ENCODE data around the gene RPS5.
A peak's percentile ranks its signal among the peaks of the same experiment; 100 is the strongest.

The RPS5 gene

DNA sequence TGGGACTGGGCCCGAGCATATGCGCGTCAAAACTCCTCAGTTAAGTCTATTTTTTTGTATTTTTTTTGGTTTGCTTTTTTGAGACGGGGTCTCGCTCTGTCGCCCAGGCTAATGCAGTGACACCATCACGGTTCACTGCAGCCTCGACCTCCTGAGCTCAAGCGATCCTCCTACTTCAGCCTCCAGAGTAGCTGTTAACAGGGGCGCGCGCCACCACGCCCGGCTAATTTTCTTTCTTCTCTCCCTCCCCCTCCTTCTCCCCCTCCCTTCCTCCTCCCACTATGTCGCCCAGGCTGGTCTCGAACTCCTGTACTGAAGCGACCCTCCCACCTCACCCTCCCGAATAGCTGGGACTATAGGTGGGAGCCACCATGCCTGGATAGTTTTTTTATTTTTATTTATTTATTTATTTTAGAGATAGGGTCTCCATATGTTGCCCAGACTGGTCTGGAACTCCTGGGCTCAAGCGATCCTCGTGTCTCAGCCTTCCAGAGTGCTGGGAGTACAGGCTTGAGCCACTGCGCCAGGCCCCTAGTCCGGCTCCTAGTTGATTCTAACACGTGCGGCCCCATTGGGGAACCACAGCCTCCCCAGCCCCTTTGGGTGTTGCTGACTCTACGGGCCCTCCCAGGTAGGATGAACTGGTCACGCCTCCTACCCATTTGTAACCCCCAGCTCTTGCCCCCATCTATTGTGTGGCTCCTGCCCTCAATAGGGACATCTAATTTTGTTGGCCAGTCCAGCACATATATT is 5.4 kb upstream of the RPS5 start:
- peak in 2 of 10 donors; percentile 62 to 80 for DNase-seq
- intact Hi-C loops (cut with DNase I) = loop anchor here (2.0 kb wide), 1 partner anchor 19 kb away; the partner anchor contains the start of gene ZNF497

DNA sequence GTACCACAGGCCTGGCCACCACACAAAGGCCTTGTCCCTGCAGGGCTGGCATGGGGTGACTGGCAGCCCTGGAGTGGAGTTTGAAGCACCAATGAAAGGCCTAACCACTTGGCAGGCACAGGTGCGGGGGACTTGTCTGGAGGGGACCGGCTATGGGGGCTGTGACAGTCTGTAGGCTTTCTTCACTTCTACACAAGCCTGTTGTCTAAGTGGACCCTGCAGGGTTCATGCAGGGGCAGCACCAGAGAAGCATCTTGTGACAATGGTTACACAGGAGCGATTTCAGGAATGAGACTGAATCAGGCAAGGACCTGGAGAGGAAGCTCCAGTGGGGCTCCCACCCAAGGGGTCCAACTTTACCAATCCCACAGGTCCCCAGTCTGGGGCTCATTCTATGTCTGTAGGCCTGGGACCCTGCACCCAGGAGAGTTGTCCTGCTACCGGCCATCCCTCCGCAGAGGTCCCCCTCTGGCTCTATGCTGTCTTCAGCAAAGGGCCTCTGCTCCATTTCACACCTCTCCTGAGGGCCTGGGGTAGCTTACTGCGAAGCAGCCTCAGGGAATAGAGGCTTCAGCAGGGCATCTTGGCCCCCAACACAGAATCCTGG is 4.0 kb upstream of the RPS5 start:
- DNase-seq = peak in 1 of 10 donors; percentile 46
- intact Hi-C loops (cut with DNase I) = no loop called here

DNA sequence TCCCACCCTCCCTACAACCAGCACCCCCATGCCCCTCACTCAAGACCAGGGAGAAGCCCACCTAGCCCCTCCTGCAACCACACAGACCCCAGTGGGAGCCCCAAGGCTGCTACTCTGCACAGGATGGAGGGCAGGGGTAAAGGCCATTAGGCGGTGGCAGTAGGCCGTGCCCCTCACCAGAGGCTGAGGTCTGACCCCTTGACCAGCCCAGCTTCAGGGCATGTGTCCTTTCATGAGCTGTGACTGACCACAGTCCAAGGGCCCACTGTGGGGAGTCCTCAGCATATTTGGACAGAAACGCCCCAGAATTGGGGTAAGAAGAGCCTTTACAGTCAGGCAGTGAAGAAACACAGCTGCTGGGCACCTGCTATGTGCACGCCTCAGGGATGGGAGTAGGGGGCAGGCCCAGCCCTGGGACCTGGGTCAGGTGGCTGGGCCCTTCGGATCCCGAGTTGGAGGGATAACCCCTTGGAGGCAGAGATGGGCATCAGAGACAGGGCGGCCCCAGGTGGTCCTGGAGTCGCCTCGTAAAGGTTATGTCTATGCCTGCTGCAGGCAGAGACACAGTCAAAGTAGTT is 1.7 kb upstream of the RPS5 start:
- peak in 3 of 10 donors; percentile 56 to 72 (median 70) for DNase-seq
- intact Hi-C loops (cut with DNase I) = no loop called here

DNA sequence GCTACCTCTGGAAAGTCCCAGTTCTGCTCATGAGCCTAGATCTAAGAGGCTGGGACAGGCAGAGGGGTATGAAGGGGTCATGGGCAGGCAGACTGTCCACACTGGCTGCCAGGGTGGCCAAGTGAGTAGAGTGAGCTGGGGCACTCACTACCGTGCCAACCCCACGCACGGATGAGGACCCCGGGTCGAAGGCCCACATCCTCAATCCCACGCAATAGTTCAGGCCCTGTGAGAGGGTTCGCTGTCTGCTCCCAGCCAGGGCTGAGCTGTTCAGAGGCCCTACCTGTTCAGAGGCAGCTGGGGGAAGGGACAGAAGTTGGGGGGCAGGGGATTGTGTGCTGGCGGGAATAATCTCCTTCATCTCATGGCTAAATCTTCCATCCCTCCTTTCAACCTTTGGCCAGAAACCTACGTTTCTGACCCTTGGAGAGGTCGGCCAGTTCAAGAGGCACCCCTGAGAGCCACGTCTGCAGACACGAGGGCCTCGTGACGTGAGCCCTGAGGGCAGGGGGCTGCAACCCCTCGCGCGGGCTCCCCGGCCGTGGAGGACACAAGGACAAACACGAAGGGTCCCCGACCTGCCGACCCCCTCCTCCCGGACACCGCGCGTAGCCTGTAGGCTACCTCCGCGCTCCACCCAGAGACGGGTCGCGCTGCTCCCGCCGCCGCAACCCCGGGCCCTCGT is 1.0 kb upstream of the RPS5 start:
- intact Hi-C loops (cut with DNase I) = no loop called here
- peak in 2 of 10 donors; percentile 59 to 83 for DNase-seq

DNA sequence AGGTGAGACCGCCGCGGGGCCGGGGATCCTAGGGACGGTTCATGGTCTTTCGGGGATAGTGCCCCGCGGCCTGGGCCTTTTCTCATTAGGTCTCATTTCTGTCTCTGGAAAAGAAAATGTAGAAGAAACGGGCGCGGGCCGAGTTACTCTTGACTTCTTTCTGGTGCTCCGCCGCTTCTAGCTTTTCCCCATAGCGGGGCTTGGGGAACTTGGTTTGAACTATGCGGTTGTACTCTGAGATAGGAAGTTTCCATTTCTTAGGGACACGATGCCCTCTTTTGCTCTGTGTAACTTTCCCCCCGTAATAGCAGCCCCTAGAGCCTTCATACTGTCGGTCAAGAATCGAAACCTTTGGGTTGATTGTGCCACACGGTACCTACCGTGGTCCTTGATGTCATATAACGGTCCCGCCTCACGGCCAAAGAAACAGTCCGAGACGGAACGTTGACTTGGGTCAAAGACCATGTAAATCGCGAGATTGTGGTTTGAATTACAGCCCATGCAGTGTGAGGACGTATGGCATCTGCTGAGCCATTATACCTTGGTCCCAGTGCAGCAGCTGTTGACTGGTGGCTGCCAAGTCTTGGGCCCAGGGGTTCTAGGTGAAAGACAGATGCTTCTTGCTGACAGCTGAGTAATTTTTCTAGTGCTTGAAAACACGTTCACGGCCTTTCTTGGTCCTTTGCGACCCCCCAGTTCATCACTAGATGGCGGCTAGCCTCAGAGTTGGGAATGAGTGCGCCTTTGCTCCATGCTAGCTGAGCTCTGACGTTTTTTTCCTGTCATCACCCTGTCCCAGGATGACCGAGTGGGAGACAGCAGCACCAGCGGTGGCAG is 487 bp downstream of the RPS5 start:
- intact Hi-C loops (cut with DNase I) = no loop called here
- DNase-seq = peak in 2 of 10 donors; percentile 28 to 62

DNA sequence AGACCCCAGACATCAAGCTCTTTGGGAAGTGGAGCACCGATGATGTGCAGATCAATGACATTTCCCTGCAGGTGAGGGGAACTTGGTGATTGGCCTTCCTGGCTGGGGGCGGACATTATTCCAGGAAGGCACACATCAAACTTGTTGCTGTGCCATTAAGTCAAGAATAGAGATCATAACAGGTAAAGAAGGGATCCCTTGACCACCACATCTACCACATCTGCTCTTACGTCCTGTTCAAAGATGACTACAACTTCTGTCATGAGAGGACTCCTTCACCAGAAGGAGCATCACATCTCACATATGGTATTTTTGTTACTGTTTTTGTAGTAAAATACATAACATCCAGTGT is 1.1 kb downstream of the RPS5 start:
- intact Hi-C loops (cut with DNase I) = no loop called here
- peak in 1 of 10 donors; percentile 42 for DNase-seq

DNA sequence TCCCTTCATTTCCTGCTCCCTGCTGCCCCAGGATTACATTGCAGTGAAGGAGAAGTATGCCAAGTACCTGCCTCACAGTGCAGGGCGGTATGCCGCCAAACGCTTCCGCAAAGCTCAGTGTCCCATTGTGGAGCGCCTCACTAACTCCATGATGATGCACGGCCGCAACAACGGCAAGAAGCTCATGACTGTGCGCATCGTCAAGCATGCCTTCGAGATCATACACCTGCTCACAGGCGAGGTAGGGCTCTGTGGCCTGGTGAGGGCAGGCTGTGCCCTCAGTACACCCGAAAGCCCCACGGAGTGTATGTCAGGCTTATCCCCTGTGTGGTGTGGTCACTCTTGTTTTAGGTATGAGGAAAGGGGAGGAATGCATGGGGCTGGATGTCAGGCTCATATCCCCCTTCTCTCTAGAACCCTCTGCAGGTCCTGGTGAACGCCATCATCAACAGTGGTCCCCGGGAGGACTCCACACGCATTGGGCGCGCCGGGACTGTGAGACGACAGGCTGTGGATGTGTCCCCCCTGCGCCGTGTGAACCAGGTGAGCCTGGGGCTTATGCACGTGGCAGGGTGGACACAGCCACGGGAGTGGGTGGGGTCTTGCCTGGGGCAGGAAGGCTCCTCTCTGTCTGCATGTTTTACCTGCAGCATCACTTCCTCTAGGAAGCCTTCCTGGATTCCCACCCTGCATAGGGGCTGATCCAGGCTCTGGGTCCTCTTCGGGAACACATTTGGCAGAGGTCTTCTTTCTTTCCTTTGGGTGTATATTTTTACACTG is 6.1 kb downstream of the RPS5 start:
- peak in 3 of 10 donors; percentile 40 to 73 (median 40) for DNase-seq
- intact Hi-C loops (cut with DNase I) = no loop called here

DNA sequence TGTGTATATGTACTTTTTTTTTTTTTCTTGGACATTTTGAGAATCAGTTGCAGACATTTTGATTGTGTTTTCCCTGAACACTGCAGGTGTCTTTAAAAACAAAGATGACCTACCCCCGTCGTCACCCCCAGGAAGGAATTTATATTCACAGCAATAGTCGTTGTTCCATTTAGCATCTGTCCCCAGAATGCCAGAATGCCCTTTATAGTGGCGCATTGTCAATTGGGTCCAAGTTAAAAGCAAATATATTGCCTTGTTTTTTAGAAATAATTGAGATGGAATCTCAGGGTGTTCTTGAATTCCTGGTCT is 6.6 kb downstream of the RPS5 start:
- intact Hi-C loops (cut with DNase I) = no loop called here
- no peak for DNase-seq

DNA sequence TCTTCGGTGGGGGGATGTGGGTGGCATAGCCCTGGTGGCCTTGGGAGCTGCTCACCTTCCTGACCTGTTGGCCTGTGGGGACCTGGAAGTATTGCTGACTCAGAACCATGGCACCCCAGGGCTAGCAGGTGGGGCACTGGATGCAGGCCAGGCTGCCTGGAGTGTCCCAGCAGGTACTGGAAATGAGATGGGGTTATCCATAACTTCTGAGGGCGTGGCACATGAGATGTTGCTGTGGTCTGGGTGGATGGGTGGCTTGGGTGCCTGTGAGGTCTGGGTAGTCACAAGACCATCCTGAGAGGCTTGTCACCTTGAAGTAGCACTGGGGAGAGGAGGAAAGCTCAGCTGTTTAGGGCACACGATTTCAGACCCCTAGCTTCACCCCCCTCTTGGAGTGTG is 7.8 kb downstream of the RPS5 start:
- intact Hi-C loops (cut with DNase I) = no loop called here
- peak in 2 of 10 donors; percentile 51 to 56 for DNase-seq

DNA sequence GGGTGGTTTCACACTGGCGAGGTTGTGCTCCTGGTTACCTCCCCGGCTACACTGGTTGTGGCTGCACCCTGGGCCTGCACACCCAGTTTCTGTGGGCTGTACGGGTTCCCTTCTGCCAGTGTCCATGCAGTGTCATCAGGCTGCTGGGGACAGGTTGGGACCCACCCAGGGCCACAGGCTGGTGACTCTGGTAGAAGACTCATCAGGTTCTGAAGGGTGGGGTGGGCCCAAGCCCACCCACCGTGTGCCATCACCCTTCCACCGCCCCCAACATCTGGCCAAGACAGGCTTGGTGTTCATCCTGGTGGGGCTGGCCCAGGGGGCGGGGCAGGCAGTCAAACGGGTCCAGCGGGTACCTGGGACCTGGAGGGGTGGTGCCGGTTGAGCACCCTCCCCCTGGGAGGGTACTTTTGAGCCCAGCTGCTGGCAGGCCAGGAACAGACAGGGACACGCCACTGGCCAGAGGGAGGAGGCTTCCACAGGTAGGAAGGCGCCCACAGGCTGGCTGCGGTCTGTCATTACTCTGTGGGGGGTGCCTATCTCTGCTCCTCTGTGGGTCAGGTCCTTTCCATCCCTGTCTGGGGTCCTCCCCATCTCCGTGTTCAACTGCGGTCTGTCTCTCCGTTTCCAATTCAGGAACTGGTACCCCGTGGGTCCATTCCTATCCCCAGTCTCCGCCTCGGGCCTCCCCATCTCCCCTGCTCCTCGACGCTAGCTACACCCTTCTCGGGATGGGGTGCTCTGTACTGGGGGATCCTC is 8.3 kb downstream of the RPS5 start, which contains the start of gene RNF225:
Gene RNF225 (plus strand): TSS at position 437 of the 759 bp plus-strand sequence. CDS start 434 bp downstream, outside the sequence.
- peak in 3 of 10 donors; percentile 69 to 70 (median 70) for DNase-seq
- intact Hi-C loops (cut with DNase I) = no loop called here

DNA sequence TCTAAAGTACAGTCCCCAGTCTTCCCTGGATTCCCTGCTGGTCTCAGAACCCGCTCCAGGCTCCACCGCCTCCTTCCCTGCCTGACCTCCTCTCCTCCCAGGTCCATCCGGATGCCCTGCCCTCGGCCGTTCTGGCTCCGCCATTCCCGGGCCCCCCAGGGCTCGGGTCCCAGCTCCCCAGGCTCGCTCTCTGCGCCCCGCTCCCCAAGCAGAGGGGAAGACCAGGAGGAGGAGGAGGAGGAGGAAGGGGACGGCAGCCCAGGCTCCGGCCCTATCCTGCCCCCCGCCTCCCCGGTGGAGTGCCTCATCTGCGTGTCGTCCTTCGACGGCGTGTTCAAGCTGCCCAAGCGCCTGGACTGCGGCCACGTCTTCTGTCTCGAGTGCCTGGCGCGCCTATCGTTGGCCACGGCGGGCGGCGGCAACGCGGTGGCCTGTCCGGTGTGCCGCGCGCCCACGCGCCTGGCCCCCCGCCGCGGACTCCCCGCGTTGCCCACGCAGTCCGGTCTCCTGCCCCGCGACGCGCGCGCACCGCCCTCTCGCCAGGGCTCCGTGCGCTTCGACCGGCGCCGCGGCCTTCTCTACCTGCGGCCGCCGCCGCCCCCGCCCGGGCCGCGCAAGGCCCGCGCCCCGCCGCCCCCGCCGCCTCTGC is 9.0 kb downstream of the RPS5 start:
- peak in 3 of 10 donors; percentile 55 to 66 (median 64) for DNase-seq
- intact Hi-C loops (cut with DNase I) = no loop called here

DNA sequence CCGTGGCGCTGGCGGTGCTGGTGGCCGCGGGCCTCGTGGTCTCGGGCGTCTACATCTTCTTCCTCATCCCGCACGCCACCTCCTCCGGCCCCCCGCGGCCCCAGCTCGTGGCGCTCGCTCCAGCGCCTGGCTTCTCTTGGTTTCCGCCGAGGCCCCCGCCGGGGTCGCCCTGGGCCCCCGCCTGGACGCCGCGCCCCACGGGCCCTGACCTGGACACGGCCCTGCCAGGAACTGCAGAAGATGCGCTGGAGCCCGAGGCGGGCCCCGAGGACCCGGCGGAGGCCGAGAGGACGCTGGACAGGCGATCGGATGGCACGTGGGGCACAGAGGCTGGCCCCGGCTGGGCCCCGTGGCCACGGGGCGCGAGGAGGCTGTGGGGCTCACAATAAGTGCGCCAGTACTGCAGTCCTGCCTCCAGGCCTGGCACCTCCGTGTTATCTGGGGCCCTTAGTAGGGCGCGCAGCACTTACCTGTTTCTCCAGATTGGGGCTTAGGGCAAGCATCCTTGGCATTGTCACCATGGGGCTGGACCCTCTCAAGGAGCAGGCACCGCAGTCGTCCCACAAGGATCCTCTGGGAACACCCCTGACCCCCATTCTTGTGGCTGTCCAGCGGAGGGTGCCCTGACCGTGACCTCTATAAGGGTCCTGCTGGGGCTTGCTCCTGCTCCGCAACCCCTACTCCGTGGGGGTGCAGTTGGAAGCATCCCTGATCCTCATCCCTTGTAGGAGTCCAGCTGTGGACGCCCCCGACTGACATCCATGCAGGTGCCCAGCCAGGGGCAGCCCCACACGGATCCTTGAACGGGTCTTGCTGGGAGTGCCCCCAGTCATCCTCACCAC is 9.8 kb downstream of the RPS5 start:
- peak in 2 of 10 donors; percentile 67 to 82 for DNase-seq
- intact Hi-C loops (cut with DNase I) = no loop called here

DNA sequence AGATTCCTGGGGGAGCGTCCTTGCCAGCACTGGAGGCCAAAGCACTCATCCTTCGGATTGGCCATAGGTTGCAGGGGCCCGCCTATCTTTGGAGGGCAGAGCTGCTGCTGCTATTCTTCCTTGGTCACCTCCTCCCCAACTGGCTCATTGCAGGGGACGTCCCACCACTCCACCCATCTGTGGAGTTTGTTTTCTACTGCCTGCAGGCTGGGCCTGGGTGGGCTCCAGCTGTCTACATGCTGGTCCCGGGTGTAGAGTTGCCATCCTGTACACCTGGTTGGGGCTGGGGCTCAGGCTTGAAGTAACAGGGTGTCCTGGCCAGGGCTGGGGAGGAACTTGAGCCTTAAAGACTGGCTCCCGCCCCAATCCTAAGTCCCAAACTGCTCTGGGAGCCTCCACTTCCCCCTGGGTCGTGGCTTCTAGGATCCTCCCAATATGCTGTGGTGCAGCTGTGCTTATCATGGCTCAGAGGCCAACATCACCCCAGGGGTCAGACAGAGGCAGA is 10.5 kb downstream of the RPS5 start:
- intact Hi-C loops (cut with DNase I) = no loop called here
- no peak for DNase-seq

DNA sequence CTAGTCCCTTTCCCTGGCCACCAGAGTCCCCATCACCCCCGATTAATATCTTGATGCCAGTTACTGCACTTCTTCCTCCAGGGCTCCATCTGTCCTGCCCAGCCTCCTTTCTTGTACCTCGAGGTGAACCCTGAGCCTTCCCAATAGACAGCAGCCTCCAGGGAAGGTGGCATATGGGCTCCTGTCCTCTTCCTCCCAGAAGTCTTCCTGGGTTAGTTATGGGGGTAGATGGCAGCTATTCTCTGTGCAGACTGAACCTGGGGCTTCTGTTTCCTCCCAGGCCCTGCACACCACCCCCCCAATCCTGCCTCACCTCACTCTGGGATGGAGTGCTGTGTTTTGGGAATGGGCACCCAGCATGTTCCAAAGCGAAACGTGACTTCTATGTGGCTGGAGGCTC is 11.0 kb downstream of the RPS5 start:
- intact Hi-C loops (cut with DNase I) = no loop called here
- peak in 1 of 10 donors; percentile 15 for DNase-seq

DNA sequence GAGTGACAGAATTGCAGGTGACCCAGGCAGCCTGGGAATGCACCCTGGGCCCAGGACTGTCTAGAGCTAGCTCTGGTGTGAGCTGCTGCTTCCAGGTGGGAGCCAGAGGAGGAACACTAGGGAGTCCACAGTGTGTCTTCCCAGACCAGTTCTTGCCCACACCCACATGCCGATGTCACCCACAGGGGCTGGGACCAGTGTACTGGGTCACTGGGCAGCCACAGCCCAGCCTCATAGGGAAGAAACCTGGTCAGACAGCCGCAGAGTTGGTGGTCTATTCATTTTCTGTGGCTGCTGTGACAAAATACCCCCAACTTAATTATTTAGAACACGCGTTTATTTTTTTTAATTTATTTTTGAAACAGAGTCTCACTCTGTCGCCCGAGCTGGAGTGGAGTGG is 11.5 kb downstream of the RPS5 start:
- intact Hi-C loops (cut with DNase I) = no loop called here
- DNase-seq = peak in 1 of 10 donors; percentile 39

DNA sequence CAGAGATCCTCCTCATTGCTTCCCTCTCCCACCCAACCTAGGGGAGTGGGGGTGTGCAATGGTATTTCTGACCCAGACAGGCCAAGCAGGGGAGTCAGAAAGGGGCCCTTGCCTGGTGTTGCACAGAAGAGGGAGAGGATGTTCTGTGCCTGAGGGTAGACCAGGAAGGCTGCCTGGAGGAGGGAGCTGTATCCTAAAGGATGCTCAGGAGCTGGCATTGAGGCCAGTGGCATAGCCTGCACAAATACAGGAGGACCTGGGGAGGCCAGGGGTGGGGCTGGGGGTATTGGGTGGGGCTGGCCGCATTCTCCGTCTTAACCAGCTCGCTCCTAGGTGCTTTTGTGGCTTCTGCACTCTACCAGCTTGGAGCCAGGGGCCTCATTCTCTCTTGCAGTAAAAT is 12.8 kb downstream of the RPS5 start:
- DNase-seq = peak in 1 of 10 donors; percentile 63
- intact Hi-C loops (cut with DNase I) = no loop called here

DNA sequence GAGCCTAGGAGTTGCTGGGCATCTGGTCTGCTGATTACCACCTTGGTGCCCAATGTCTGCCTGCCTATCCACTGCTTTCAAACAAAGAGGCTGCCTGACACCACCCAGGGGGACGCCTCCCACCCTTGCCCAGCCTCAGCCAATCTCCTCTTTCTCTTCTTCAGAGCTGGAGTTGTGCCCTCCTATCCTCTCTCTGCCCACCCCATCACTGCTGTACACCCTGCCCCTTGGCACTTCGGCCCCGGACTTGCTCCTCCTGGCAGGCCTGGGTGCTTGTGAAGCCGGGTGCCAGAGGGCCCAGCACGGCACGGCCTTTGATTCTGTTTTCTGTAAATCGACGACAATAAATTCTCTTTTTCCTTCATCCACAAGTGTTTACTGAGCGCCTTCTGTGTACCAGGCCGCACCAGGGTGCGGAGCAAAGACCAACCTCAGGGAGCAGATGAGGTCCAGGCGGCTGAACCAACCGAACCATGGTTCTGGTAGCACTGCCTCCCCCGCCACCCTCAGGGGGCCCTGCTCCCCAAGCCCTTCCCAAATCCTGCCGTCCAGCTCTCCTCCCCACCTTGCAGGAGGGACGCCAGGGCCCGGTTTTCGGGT is 13.3 kb downstream of the RPS5 start:
- intact Hi-C loops (cut with DNase I) = no loop called here
- DNase-seq = peak; percentile 25 to 94 (median 54)

Data from posterior cingulate gyrus (tissue), 11 donors.